HEK293 (cell line): ENCODE data around the gene NR4A3.

Source experiments
- ELK4 ChIP-seq: IDR thresholded peaks from 2 replicates; pipeline ENCODE4 v1.6.1; 2011; ENCODE audit warnings: mild to moderate bottlenecking, low read depth, low read length, borderline replicate concordance
- GLI4 ChIP-seq: fragments of 450-650 bp; formaldehyde crosslinking; IDR thresholded peaks from 2 replicates; pipeline ENCODE4 v1.5.1; 2016; ENCODE audit warnings: missing biosample characterization, missing genetic modification characterization
- KLF17 ChIP-seq: fragments of 450-650 bp; formaldehyde crosslinking; IDR thresholded peaks from 2 replicates; pipeline ENCODE4 v1.5.1; 2016; ENCODE audit warnings: missing biosample characterization, missing genetic modification characterization
- OSR2 ChIP-seq: fragments of 450-650 bp; formaldehyde crosslinking; IDR thresholded peaks from 2 replicates; pipeline ENCODE4 v1.5.1; 2016; ENCODE audit warnings: missing biosample characterization, missing genetic modification characterization
- PRDM2 ChIP-seq: fragments of 450-650 bp; formaldehyde crosslinking; IDR thresholded peaks from 2 replicates; pipeline ENCODE4 v1.5.1; 2016; ENCODE audit warnings: missing biosample characterization, missing genetic modification characterization, borderline replicate concordance
- REPIN1 ChIP-seq: fragments of 450-650 bp; formaldehyde crosslinking; IDR thresholded peaks from 2 replicates; pipeline ENCODE4 v1.5.1; 2017; ENCODE audit warnings: missing biosample characterization, missing genetic modification characterization, low read depth
- ZBTB20 ChIP-seq: fragments of 450-650 bp; formaldehyde crosslinking; IDR thresholded peaks from 2 replicates; pipeline ENCODE4 v1.5.1; 2016; ENCODE audit warnings: missing biosample characterization, missing genetic modification characterization
- ZBTB6 ChIP-seq: fragments of 450-650 bp; formaldehyde crosslinking; IDR thresholded peaks from 2 replicates; pipeline ENCODE4 v1.5.1; 2017; ENCODE audit warnings: missing biosample characterization, missing genetic modification characterization
- ZEB2 ChIP-seq: fragments of 450-650 bp; formaldehyde crosslinking; IDR thresholded peaks from 2 replicates; pipeline ENCODE4 v1.5.1; 2016; ENCODE audit warnings: missing biosample characterization, missing genetic modification characterization
- ZNF146 ChIP-seq: fragments of 450-650 bp; formaldehyde crosslinking; IDR thresholded peaks from 2 replicates; pipeline ENCODE4 v1.5.1; 2016; ENCODE audit warnings: missing biosample characterization, missing genetic modification characterization
- ZNF174 ChIP-seq: fragments of 450-650 bp; formaldehyde crosslinking; IDR thresholded peaks from 2 replicates; pipeline ENCODE4 v1.5.0; 2017; ENCODE audit warnings: missing biosample characterization, mild to moderate bottlenecking, missing genetic modification characterization
- ZNF202 ChIP-seq: fragments of 450-650 bp; formaldehyde crosslinking; IDR thresholded peaks from 2 replicates; pipeline ENCODE4 v1.5.1; 2016; ENCODE audit warnings: missing biosample characterization, missing genetic modification characterization, borderline replicate concordance
- ZNF248 ChIP-seq: fragments of 450-650 bp; formaldehyde crosslinking; IDR thresholded peaks from 2 replicates; pipeline ENCODE4 v1.5.1; 2017; ENCODE audit warnings: missing biosample characterization, missing genetic modification characterization
- ZNF266 ChIP-seq: fragments of 450-650 bp; formaldehyde crosslinking; IDR thresholded peaks from 2 replicates; pipeline ENCODE4 v1.5.1; 2016; ENCODE audit warnings: missing biosample characterization, missing genetic modification characterization, low read depth
- ZNF549 ChIP-seq: fragments of 450-650 bp; IDR thresholded peaks from 2 replicates; pipeline ENCODE4 v1.5.1; 2018; ENCODE audit warnings: missing biosample characterization, missing genetic modification characterization, mild to moderate bottlenecking, inconsistent platforms, moderate library complexity
- ZNF610 ChIP-seq: fragments of 450-650 bp; formaldehyde crosslinking; IDR thresholded peaks from 2 replicates; pipeline ENCODE4 v1.5.1; 2016; ENCODE audit warnings: missing biosample characterization, missing genetic modification characterization, borderline replicate concordance
- ZNF626 ChIP-seq: fragments of 450-650 bp; sonication (Bioruptor Pico); formaldehyde crosslinking; IDR thresholded peaks from 2 replicates; pipeline ENCODE4 v1.5.1; 2018; ENCODE audit warnings: missing biosample characterization, missing genetic modification characterization, inconsistent platforms
- ZNF645 ChIP-seq: fragments of 450-650 bp; formaldehyde crosslinking; IDR thresholded peaks from 2 replicates; pipeline ENCODE4; 2016; ENCODE audit warnings: missing biosample characterization, missing genetic modification characterization
- ZNF677 ChIP-seq: fragments of 450-650 bp; IDR thresholded peaks from 2 replicates; pipeline ENCODE4 v1.5.0; 2018; ENCODE audit warnings: missing biosample characterization, mild to moderate bottlenecking, missing genetic modification characterization, moderate library complexity
- ZNF707 ChIP-seq: fragments of 450-650 bp; formaldehyde crosslinking; IDR thresholded peaks from 2 replicates; pipeline ENCODE4 v1.5.1; 2016; ENCODE audit warnings: missing biosample characterization, missing genetic modification characterization
- ZNF747 ChIP-seq: fragments of 450-650 bp; formaldehyde crosslinking; IDR thresholded peaks from 2 replicates; pipeline ENCODE4 v1.5.1; 2016; ENCODE audit warnings: missing biosample characterization, missing genetic modification characterization
- ZNF76 ChIP-seq: fragments of 450-650 bp; formaldehyde crosslinking; IDR thresholded peaks from 2 replicates; pipeline ENCODE4; 2016; ENCODE audit warnings: low read depth, missing biosample characterization, missing genetic modification characterization, borderline replicate concordance
- ZNF776 ChIP-seq: fragments of 450-650 bp; formaldehyde crosslinking; IDR thresholded peaks from 2 replicates; pipeline ENCODE4 v1.5.0; 2017; ENCODE audit warnings: missing biosample characterization, missing genetic modification characterization, borderline replicate concordance
- ZNF830 ChIP-seq: fragments of 450-650 bp; IDR thresholded peaks from 2 replicates; pipeline ENCODE4 v1.5.0; 2018; ENCODE audit warnings: missing biosample characterization, missing genetic modification characterization, low read depth, mild to moderate bottlenecking, moderate library complexity
- TF ChIP-seq, protein P1 (sequence below): fragments of 450-650 bp; formaldehyde crosslinking; IDR thresholded peaks from 2 replicates; pipeline ENCODE4 v1.5.1; 2017; ENCODE audit warnings: missing biosample characterization, mild to moderate bottlenecking, missing genetic modification characterization, moderate library complexity
- TF ChIP-seq, protein P2 (sequence below): fragments of 450-650 bp; formaldehyde crosslinking; optimal IDR thresholded peaks from 2 replicates; pipeline ENCODE3; 2016; ENCODE audit warnings: missing biosample characterization, mild to moderate bottlenecking, missing genetic modification characterization

Gene NR4A3

GRCh38 chr9:99819123-99819855 lies 2.4 kb upstream of the NR4A3 start (continued):
- TF ChIP-seq ZNF202 (tag by site-specific recombination) (no peak), ZNF707 (no peak), ZEB2 (tag by site-specific recombination) (peak; percentile 54; the same call in 1 of the 2 replicates), ZNF248 (tag by site-specific recombination) (no peak), ZNF645 (tag by site-specific recombination) (no peak), ZNF174 (tag by site-specific recombination) (no peak), GLI4 (tag by site-specific recombination) (no peak), ZNF146 (no peak), KLF17 (tag by site-specific recombination) (peak; percentile 54), PRDM2 (no peak), ZNF830 (tag by site-specific recombination) (no peak), ZNF76 (peak; percentile 47; the same call in 1 of the 2 replicates), ZBTB6 (tag by site-specific recombination) (no peak), OSR2 (tag by site-specific recombination) (peak; percentile 26; the same call in 1 of the 2 replicates), ZNF626 (tag by site-specific recombination) (no peak), REPIN1 (tag by site-specific recombination) (no peak), ZNF549 (tag by site-specific recombination) (no peak), ZNF677 (tag by site-specific recombination) (no peak), ZNF776 (no peak), ZNF747 (tag by site-specific recombination) (no peak), ZNF266 (tag by site-specific recombination) (no peak), ZNF610 (tag by site-specific recombination) (no peak), ELK4 (no peak; the same call in 1 of the 2 replicates), ZBTB20 (tag by site-specific recombination) (peak; percentile 91)
- TF ChIP-seq, protein P1, sequence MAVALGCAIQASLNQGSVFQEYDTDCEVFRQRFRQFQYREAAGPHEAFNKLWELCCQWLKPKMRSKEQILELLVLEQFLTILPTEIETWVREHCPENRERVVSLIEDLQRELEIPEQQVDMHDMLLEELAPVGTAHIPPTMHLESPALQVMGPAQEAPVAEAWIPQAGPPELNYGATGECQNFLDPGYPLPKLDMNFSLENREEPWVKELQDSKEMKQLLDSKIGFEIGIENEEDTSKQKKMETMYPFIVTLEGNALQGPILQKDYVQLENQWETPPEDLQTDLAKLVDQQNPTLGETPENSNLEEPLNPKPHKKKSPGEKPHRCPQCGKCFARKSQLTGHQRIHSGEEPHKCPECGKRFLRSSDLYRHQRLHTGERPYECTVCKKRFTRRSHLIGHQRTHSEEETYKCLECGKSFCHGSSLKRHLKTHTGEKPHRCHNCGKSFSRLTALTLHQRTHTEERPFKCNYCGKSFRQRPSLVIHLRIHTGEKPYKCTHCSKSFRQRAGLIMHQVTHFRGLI (tag by site-specific recombination), result no peak
- TF ChIP-seq, protein P2, sequence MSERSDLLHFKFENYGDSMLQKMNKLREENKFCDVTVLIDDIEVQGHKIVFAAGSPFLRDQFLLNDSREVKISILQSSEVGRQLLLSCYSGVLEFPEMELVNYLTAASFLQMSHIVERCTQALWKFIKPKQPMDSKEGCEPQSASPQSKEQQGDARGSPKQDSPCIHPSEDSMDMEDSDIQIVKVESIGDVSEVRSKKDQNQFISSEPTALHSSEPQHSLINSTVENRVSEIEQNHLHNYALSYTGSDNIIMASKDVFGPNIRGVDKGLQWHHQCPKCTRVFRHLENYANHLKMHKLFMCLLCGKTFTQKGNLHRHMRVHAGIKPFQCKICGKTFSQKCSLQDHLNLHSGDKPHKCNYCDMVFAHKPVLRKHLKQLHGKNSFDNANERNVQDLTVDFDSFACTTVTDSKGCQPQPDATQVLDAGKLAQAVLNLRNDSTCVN (tag by site-specific recombination), result peak; percentile 94
